ENCODE measurements around the gene ZXDC.

Gene ZXDC

GRCh38 chr3:126452213-126452612, 23.5 kb downstream of the ZXDC start:
- no peak for DNase-seq (ENCODE audit: low read depth)

DNA sequence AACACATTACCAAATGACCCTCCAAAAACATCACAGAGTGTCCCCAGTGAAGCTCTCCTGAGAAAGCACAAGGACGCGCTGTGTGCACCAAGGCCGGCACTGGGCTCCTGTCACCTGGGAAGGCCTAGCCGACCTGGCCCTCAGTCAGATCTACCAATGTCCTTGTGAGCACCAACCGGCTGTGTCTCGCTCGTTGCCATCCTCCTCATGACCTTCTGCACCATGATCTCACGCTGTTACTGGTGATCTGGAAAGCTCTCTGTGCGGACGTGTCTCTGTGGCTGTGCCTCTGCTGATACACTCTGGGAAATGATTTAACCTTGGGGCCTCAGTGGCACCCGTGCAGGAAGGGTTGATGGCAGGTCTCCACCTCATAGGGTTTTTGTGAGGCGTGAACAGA, 24.2 kb downstream of the ZXDC start:
- no peak for DNase-seq (ENCODE audit: low read depth)

DNA sequence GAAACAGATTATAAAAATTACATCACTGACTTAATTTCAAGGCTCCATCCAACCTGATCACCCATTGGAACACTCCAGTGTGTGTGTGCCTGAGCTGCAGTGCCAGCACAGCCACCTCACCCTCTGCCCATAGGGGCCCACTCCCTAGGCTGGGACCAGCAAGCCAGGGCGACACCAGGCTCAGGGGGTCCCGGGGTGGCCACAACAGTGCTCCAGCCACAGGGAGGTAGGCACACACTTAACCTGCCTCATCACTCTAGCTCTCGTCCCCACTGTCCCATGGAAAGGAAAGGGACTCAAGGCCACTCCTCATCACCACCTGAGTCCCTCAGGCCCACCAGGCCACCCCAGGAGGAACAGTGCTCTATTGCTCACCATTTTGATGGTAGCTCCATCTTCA, 24.9 kb downstream of the ZXDC start:
- no peak for DNase-seq (ENCODE audit: low read depth)

GRCh38 chr3:126450219-126450618, 25.5 kb downstream of the ZXDC start:
- DNase-seq (ENCODE audit: low read depth) = no peak

- no peak for DNase-seq (ENCODE audit: low read depth)
These were observed 26.1 kb downstream of the ZXDC start for GRCh38 chr3:126449621-126450051.

DNA sequence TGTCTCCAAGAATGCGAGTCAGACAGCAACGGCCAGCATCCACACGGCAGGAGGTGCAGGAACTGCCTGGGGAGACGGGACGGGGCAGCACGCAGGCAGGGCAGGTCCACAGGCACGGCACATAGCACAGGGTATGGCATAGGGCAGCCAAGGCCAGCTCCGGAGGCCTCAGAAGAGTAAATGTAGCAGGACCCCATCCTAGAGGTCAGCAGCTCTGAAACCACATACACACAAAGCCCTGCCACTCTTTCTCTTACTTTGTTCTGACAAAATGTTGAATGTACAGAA, 26.9 kb downstream of the ZXDC start:
- no peak for DNase-seq (ENCODE audit: low read depth)

DNA sequence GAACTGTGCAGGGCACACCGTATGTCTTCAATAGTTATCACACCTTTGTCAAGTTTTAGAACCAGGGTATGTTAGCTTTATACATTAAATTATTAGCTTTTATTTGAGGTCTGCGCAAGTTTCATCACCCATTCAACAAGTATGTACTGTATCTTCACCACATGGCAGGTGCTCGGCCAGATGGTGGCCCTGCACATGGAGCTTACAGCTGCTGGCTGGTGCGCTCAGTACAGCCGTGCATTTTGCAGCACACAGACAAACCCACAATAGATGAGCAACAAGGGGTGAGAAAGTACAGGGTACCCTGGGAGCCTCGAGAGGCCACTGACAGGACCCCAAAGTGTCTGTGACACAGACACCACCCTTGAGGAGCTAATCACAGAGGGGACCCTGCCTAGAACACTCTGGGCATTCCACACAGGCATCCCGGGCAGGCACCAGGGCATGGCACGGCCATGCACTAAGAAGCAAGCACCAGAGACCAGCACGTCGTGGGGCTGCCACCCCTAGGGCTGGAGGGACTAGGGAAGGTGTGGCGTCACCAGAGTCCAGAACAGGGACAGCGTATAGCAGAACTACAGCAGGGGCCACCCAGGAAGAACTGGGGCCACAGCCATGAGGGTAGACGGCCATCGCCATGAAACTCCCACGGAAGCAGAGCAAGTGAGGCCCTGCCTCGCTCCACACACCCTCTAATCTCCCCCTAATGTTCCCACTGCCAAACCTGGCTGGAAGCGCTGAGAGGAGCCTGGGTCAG, 27.4 kb downstream of the ZXDC start:
- DNase-seq (ENCODE audit: low read depth) = no peak

DNA sequence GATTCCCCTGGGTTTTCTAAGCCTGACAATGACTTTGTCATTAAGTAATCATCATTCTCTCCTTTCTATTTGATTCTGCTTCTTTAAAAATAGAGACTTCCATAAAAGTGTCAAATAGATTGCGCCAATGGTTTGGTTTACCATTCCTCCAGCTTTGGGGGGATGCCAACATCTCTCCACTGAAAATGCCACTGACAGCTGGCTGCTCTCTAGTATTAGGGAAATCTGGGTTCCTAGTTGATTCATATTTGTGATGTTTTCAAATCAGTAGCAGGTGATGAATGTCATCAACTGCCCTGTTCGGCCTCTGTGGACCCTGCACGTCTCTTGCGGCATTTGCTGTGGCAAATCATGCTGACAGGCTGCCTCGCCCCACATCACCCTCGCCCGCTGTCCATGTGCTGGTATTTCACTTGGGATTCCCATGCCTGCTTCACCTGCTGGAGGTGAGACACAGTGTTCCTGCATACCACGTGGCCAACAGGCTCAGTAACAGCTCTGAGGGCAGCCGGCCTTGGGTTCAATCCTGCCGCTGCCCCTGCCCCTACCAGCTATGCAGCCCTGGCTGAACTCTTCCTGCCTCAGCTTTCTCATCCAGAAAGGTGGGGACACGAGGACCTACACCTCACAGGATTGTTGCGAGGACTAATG, 28.1 kb downstream of the ZXDC start:
- DNase-seq (ENCODE audit: low read depth) = no peak

- no peak for DNase-seq (ENCODE audit: low read depth)
These were observed 28.9 kb downstream of the ZXDC start for GRCh38 chr3:126446791-126447190.

DNA sequence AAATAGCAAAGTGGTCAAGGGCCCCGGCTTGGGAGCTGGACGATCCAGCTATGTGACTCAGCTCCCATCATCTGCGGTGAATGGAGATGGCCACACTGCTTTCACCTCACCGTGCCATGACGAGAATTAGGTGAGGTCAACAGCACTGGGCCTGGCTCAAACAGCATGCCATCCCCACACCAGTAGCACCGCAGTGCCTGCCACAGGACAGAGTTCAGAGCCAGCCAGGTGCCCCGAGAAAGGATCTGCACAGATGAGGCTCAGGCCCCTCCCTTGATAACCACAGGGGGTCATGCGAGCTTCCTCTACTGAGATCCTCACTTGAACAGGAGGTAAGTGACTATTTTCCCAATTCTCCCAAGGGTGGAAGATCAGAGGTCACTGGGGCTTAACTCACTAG, 29.4 kb downstream of the ZXDC start:
- no peak for DNase-seq (ENCODE audit: low read depth)

DNA sequence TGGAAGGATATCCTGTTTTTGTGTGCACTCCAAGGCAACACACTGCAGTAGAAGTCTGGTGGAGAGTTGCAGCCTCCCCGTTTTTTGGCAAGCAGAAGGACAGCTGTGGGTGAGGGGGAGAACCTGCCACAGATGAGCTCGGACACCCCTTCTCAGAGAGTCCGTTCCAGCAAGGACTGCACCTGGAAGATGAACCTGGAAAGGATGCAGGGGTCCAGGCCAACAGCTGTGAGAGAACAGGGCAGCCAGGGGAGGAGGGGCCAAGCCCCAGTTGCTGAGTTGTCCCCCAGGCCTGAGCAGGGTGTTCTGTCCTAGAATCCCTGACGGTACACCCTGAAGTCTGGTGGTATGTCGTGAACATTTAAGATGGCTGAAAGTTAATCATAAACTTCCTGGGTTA, 30.2 kb downstream of the ZXDC start:
- DNase-seq (ENCODE audit: low read depth) = no peak

DNA sequence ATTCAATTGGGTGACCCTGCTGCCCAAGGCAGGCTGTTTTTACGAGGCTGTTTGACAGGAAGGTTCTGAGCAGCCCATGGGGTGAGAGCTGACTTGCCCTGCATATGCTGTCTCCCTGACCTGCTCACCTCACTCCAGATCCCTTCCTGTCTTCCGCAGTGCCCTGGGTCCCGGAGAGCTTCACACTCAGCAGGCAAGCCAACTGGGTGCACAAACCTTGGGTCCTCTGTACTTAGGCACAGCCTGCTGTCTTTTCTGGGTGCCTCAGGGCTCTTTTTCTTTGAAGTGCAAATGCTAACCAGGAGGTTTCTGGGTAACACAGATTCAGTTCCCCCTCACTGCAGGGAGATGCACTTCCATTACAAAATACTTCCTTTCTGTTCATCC, 32.8 kb downstream of the ZXDC start:
- no peak for DNase-seq (ENCODE audit: low read depth)

- no peak for DNase-seq (ENCODE audit: low read depth)
These were observed 33.4 kb downstream of the ZXDC start for GRCh38 chr3:126442094-126442855.

GRCh38 chr3:126441256-126441880, 34.3 kb downstream of the ZXDC start:
- no peak for DNase-seq (ENCODE audit: low read depth)

DNA sequence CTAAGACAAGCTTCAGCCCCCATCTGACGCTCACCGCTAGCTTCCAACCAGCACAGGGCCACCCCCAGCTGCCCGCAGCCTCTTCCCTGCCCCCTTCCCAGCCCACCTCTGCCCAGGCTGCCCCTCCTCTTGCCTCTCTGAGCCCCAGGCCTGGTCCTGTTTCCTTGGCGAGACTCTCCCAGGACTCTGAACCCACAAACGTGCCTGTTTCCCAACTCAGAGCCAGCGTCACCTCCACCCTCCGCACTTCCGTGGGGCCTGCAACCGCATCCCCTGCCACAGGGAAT, 35.0 kb downstream of the ZXDC start:
- DNase-seq (ENCODE audit: low read depth) = no peak

DNA sequence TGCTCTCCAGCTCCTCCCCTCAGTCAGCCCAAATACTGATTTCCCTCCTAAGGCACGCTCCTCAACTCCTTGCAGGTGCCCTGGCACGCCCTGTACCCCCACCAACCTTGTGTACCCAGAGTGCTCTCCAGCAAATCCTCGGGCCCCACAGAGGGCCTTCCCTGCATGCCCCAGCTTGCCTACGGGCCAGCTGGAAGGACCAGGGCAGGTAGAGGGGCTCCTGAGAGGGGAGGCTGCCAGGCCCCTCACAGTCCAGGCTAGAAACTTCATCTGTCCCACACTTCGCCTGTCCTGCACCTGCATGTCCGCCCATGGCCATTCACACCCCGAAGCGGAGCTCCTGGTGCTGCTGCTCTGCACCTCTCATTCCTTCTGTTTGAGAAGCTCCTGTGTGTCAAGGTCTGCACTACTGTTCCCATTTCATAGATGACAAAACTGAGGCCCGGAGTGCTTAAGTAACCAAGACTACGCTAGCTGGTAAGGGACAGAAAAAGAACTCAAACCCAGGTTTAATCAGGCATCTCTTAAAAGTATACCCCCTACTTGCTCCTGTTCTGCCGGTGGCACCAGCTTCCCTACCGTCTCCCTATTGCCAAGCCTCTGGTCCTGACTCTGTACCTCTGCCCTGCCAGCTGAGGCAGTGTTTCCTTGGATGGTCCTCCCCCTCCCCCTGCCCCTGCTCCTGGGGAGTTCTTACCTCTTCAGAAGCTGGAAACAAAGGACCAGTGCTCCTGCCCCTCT, 35.6 kb downstream of the ZXDC start:
- DNase-seq (ENCODE audit: low read depth) = no peak

- DNase-seq (ENCODE audit: low read depth) = no peak
These were observed 36.2 kb downstream of the ZXDC start for GRCh38 chr3:126439346-126439967.

GRCh38 chr3:126438746-126439145, 36.9 kb downstream of the ZXDC start:
- DNase-seq (ENCODE audit: low read depth) = no peak

GRCh38 chr3:126438186-126438585, 37.5 kb downstream of the ZXDC start:
- DNase-seq (ENCODE audit: low read depth) = no peak

GRCh38 chr3:126436826-126437717, 38.6 kb downstream of the ZXDC start:
- DNase-seq (ENCODE audit: low read depth) = no peak

Measured in activated T-cell treated with anti-CD3 and anti-CD28 coated beads for 1 hour (primary cell).